ENCODE data around the gene GLCE. TPM values are rescaled to one million over a fixed set of nuclear protein-coding genes. Genes with fewer than 3 reads are reported as not detected.
A peak's percentile ranks its signal among the peaks of the same experiment; 100 is the strongest.
"Not testable (repeated sequence)": the region's sequence is repeated elsewhere in the genome, so short reads cannot be mapped to it uniquely, and the experiment has no call there.

GLCE gene
- total RNA-seq, 4 donors from 2014 or later: 4.8 to 6.6 (median 5.6) TPM

- Histone ChIP-seq H3K9me3 (no peaks in the 10 kb centered on the region), H3K27ac (no peak within 1 kb of the TSS), H3K27me3 (peaks cover 24 to 29% (median 26%) of the 10 kb centered on the region in 3 donors), H3K4me3 (peak within 1 kb of the TSS; percentile 24 to 58 (median 50)), H3K4me1 (no peaks in the 10 kb centered on the region), H3K36me3 (no peaks in the 10 kb centered on the region)
- in situ Hi-C loops (cut with MboI; ENCODE audit: low sequenced_read_pairs in 4 of 4) (no loop called here), intact Hi-C loops (cut with DNase I; ENCODE audit: low total_unique reads) (no loop called here)
- TF ChIP-seq CTCF (IDR thresholded peaks at IDR 0.05 in 4 of 5, conservative IDR thresholded peaks at IDR 0.05 in 1 of 5): no peak
- DNase-seq (no peak), ATAC-seq (no peak)
Measured at GRCh38 chr15:69298697-69299441, 138.4 kb downstream of the GLCE start, which contains the start of gene PAQR5. PAQR5 (plus strand) TSS chr15:69298912; CDS start chr15:69360081, 61,169 bp downstream.

- Histone ChIP-seq H3K4me3 (peak overlapping the region in 3 of 4 donors; percentile 48 to 58 (median 53)), H3K27ac (no peak overlapping the region), H3K27me3 (peaks cover 24 to 29% (median 26%) of the 10 kb centered on the region in 3 donors), H3K4me1 (no peaks in the 10 kb centered on the region), H3K36me3 (no peaks in the 10 kb centered on the region), H3K9me3 (no peaks in the 10 kb centered on the region)
- intact Hi-C loops (cut with DNase I; ENCODE audit: low total_unique reads) (no loop called here), in situ Hi-C loops (cut with MboI; ENCODE audit: low sequenced_read_pairs in 4 of 4) (no loop called here)
- TF ChIP-seq CTCF (IDR thresholded peaks at IDR 0.05 in 4 of 5, conservative IDR thresholded peaks at IDR 0.05 in 1 of 5) (no peak), POLR2A (IDR thresholded peaks at IDR 0.05) (no peak)
- ATAC-seq (no peak), DNase-seq (no peak)
Measured at GRCh38 chr15:69299451-69299886, 139.0 kb downstream of the GLCE start.

- no peak for DNase-seq
- H3K4me3 ChIP-seq: no peak overlapping the region
- H3K27me3 ChIP-seq: peaks cover 24 to 29% (median 26%) of the 10 kb centered on the region in 3 donors
- no peaks in the 10 kb centered on the region for H3K9me3 ChIP-seq
- intact Hi-C loops (cut with DNase I; ENCODE audit: low total_unique reads) (no loop called here), in situ Hi-C loops (cut with MboI; ENCODE audit: low sequenced_read_pairs in 4 of 4) (no loop called here)
- ATAC-seq: no peak
- H3K4me1 ChIP-seq: no peaks in the 10 kb centered on the region
- TF ChIP-seq CTCF (IDR thresholded peaks at IDR 0.05 in 4 of 5, conservative IDR thresholded peaks at IDR 0.05 in 1 of 5): no peak
- TF ChIP-seq POLR2A (IDR thresholded peaks at IDR 0.05): no peak
- H3K36me3 ChIP-seq: no peaks in the 10 kb centered on the region
- no peak overlapping the region for H3K27ac ChIP-seq
Measured at GRCh38 chr15:69299943-69300588, 139.6 kb downstream of the GLCE start.

- DNase-seq; in situ Hi-C loops (cut with MboI; ENCODE audit: low sequenced_read_pairs in 4 of 4); H3K4me3 ChIP-seq; H3K36me3 ChIP-seq; ATAC-seq; H3K9me3 ChIP-seq; H3K4me1 ChIP-seq; H3K27ac ChIP-seq; intact Hi-C loops (cut with DNase I; ENCODE audit: low total_unique reads): not testable (repeated sequence)
- H3K27me3 ChIP-seq: peaks cover 24 to 29% (median 26%) of the 10 kb centered on the region in 3 donors
Measured at GRCh38 chr15:69301101-69301500, 140.7 kb downstream of the GLCE start.

- H3K9me3 ChIP-seq; DNase-seq; H3K4me1 ChIP-seq; intact Hi-C loops (cut with DNase I; ENCODE audit: low total_unique reads); H3K27ac ChIP-seq; H3K4me3 ChIP-seq; in situ Hi-C loops (cut with MboI; ENCODE audit: low sequenced_read_pairs in 4 of 4); ATAC-seq; H3K36me3 ChIP-seq: not testable (repeated sequence)
- peaks cover 24 to 29% (median 26%) of the 10 kb centered on the region in 3 donors for H3K27me3 ChIP-seq
Measured at GRCh38 chr15:69302087-69302486, 141.7 kb downstream of the GLCE start.
